Stimulated activated CD4-positive, alpha-beta T cell treated with anti-CD3 and anti-CD28 coated beads, Interleukin-2, amount 100 ng/mL, for 4 hours (primary cell): ENCODE results near the gene VPS45.

Source experiments
- DNase-seq: peaks from one replicate; pipeline ENCODE4 v3.0.0-alpha.2; 2020; ENCODE audit warnings: low read depth

Gene VPS45

DNA sequence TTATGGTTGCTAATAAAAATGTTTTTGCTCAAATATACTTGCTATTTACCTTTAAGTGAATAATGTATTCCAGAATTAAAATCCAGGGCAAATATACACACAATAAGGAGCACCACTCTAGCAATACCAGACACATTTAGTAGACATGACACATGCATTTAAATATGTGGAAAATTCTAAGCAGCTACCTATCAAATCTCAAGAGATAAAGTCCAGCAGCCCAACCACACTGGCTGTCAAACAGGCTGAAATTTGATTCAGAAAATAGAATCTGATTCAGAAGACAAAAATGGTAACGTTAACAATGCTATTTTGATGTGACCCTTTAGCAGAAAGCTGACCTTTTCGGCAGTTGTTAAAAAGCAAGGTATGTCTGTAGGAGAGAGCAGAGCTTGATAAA is 124.4 kb downstream of the VPS45 start:
- DNase-seq: no peak

DNA sequence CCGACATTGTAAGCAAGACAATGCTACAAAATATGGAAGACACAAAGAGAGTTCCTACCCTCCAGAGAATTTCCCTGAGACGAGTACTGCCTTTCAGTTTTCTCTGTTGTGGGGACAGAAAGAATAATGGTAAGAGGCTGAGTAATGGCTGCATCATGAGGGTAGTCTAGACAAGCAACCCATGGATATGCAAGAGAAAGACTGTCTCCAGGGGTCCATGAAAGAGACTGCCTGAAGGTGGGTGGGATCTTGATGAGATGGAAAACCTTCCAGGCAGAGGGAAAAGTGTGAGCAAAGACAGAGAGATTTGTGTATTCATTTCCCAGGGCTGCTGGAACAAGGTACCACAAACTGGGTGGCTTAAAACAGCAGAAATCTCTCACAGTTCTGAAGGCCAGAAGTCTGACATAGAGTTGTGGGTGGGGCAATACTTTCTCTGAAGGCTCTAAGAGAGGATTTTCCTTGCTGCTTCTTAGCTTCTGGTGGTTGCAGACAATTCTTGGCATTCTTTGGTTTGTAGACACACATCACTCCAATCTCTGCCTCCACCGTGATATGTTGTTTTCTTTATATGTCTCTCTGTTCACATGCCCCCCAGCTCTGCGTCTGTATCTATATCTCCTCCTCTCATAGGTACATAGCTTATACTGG is 126.9 kb downstream of the VPS45 start:
- DNase-seq: no peak
